ENCODE measurements around the gene ABITRAM. TPM values are rescaled to one million over a fixed set of nuclear protein-coding genes. Genes with fewer than 3 reads are reported as not detected.

Gene ABITRAM
- total and polyA plus RNA-seq, 2 of the 13 experiments (the other 11 are each of a cell fraction or from before 2014, with no cell fraction given): 10.2 to 21.6 TPM

- TF ChIP-seq ARID5B (CRISPR knock-in tag; IDR thresholded peaks at IDR 0.05) (peak; percentile 91), ZNF30 (CRISPR knock-in tag; IDR thresholded peaks at IDR 0.05) (no peak), ZNF317 (CRISPR knock-in tag; IDR thresholded peaks at IDR 0.05) (no peak), MEF2D (CRISPR knock-in tag; IDR thresholded peaks at IDR 0.05) (peak; percentile 79), ZBTB38 (CRISPR knock-in tag; IDR thresholded peaks at IDR 0.05) (no peak), MZF1 (CRISPR knock-in tag; IDR thresholded peaks at IDR 0.05; ENCODE audit: borderline replicate concordance) (no peak), ZNF34 (CRISPR knock-in tag; IDR thresholded peaks at IDR 0.05; ENCODE audit: borderline replicate concordance) (no peak; the same call in 1 of the 2 replicates), NFYC (CRISPR knock-in tag; IDR thresholded peaks at IDR 0.05) (no peak), CENPT (CRISPR knock-in tag; IDR thresholded peaks at IDR 0.05; ENCODE audit: low read depth) (no peak), THAP9 (CRISPR knock-in tag; IDR thresholded peaks at IDR 0.05; ENCODE audit: borderline replicate concordance) (no peak), ZNF652 (CRISPR knock-in tag; IDR thresholded peaks at IDR 0.05; ENCODE audit: borderline replicate concordance, low read depth) (no peak), ZFAT (CRISPR knock-in tag; conservative IDR thresholded peaks at IDR 0.05) (no peak), ARNTL (CRISPR knock-in tag; IDR thresholded peaks at IDR 0.05) (peak; percentile 60; the same call in 1 of the 2 replicates), IRF2 (CRISPR knock-in tag; IDR thresholded peaks at IDR 0.05) (0 out of 2 replicates have a peak, but pooled peaks have one; percentile 11), HMGA1 (CRISPR knock-in tag; conservative IDR thresholded peaks at IDR 0.05) (no peak), CHD2 (IDR thresholded peaks at IDR 0.05; ENCODE audit: low read depth, low read length) (no peak), HNF1B (CRISPR knock-in tag; IDR thresholded peaks at IDR 0.05) (no peak), NR2F1 (CRISPR knock-in tag; IDR thresholded peaks at IDR 0.05) (no peak), BRF2 (CRISPR knock-in tag; IDR thresholded peaks at IDR 0.05) (no peak), MAX (IDR thresholded peaks at IDR 0.05) (no peak), ZSCAN21 (CRISPR knock-in tag; IDR thresholded peaks at IDR 0.05; ENCODE audit: borderline replicate concordance) (no peak), BRD4 (CRISPR knock-in tag; IDR thresholded peaks at IDR 0.05) (0 out of 2 replicates have a peak, but pooled peaks have one; percentile 14)
These were observed 44.5 kb upstream of the ABITRAM start (continued) for GRCh38 chr9:108889649-108890067.
